T-helper 9 cell (primary cell): Measurements from ENCODE around the gene ZNF98.

Source experiments
- DNase-seq: peaks from one replicate; pipeline ENCODE4 v3.0.0-alpha.2; 2020
- total RNA-seq, 2 donors: gene quantifications; one replicate each; lab custom pipeline; 2026; lab: John Stamatoyannopoulos, UW

The ZNF98 gene
- 0 reads per million in 2 donors for total RNA-seq

GRCh38 chr19:22422211-22422610 lies at the start of gene ZNF98:
ZNF98 (minus strand) TSS chr19:22422346; CDS start chr19:22422224, 122 bp downstream.
- no peak for DNase-seq

- no peak for DNase-seq
These were observed 24.5 kb upstream of the ZNF98 start for GRCh38 chr19:22446605-22447004.

DNA sequence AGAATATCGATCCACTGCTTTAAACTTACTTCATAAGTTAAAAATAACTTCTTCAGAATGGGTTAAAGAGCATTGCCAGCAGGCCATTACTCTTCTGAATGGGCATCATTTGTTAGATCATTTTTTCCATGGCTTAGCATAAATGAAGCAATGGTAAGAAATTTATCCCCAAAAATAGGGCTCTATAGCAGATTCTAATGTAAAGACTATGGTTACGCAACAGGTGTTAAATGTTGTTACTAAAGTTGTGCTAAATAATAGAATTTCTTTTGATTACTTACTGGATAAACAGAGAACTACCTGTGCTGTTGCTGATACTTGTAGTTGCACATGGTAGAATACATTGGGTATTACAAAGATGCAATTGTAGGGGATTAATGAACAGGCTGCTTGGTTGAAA lies 15.9 kb upstream of the ZNF98 start:
- DNase-seq, result no peak

DNA sequence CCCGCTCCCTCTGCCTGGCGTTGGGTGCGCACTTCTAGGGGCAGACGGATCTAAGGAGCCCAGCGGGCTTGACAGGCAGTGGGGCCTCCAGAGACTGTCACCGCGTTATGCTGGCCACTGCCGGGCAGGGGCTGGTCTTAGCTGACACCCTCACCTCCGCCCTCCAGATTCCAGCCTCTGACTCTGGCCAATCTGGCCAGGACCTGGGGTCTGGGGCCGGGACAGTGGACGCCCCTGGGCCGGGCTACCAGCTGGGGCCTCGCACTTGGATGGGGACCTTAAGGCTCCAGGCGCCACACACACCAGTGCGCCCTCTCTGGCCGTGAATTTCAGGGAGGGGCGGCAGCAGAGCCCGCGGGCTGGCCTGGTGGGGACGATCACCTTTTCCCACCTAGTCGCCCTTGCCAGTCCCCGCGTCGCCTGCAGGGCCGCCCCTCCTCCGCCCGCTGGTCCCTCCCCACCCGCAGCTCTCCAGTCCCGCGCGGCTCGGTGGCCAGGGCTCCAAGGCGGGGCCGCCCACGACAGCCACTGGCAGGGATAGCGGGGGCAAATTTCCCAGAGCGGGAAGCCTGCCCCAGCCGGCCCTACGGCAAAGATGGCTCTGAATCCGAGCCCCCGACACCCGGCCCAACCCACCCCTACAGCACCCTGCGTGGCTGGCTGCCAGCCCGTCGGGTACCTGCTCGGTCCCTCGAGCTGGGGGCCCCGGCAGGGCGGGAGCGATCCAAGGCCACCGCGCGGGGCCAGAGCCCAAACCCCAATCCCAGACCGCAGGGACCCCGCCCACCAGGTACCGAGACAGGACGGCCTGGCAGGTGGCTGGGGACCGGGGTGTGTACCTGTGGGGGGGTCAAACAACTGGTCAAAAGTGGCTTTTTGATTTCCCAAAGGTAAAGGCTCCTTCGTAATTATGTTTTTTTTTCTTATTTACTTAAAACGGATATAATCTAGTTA lies 6.1 kb upstream of the ZNF98 start:
- DNase-seq, result no peak

- no peak for DNase-seq
These were observed 5.4 kb upstream of the ZNF98 start for GRCh38 chr19:22427547-22427946.

- DNase-seq, result no peak
These were observed 4.8 kb upstream of the ZNF98 start for GRCh38 chr19:22426901-22427300.

DNA sequence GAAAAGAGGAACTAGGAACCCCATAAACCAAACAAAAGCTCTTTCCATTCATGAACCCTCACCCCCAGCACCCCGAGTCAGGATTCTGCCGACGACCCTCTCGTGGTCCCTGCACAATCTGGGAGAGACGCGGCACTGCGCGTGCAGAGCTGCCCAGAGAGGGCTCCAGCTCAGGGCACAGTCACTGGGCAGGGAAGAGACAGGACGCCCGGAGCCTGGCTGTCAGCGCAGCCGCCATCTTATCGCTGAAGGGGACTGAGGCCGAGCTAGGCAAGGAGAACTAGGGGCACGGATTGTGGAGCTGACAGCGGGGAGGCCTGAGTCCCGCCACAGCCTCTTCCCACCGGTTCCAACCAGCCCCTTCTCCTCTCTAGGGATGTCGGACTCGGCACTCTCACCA lies 349 bp downstream of the ZNF98 start:
- DNase-seq, result no peak

DNA sequence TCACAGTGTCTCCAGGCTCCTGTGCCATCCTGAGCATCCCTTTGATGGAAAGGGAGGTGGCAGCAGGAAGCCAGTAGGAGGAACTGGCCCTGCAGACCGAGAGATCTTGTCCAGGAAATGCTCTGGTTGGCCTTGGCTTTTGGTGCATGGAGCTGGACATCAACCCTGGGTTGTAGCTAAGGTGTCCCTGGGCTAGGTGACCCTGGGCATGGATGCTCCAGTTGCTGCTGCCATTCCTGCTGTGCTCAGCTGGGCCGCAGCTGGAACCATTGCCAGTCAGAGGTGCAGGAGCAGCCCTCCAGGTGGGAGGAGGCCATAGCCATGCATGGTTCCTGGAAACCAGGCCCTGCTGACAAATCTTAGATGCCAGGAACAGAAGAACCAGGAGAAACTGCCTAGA lies 67.5 kb downstream of the ZNF98 start:
- no peak for DNase-seq
